Fibroblast of villous mesenchyme (primary cell): Measurements from ENCODE around the gene ABLIM1. TPM values are rescaled to one million over a fixed set of nuclear protein-coding genes. Genes with fewer than 3 reads are reported as not detected.

Source experiments
- DNase-seq: peaks from one replicate; pipeline ENCODE4 v3.0.0-alpha.2; 2010; ENCODE audit warnings: low read depth
- H3K4me3 ChIP-seq: 2 replicates; pipeline ENCODE4 v1.5.1; 2011; ENCODE audit warnings: low read depth, mild to moderate bottlenecking, low read length
- total RNA-seq: library from RNA; depleted of rRNA; stranded (reverse); fragments of >200 nt; gene quantifications from 2 replicates; pipeline ENCODE4 v1.2.3, GENCODE V29; 2012
- TF ChIP-seq, protein P1 (sequence below): IDR thresholded peaks from 2 replicates; pipeline ENCODE4 v1.5.1; 2012; ENCODE audit warnings: low read depth, mild to moderate bottlenecking, low read length; ENCODE audit not compliant: insufficient read depth

ABLIM1 gene
- total RNA-seq, 1 donor = 18.6 TPM

DNA sequence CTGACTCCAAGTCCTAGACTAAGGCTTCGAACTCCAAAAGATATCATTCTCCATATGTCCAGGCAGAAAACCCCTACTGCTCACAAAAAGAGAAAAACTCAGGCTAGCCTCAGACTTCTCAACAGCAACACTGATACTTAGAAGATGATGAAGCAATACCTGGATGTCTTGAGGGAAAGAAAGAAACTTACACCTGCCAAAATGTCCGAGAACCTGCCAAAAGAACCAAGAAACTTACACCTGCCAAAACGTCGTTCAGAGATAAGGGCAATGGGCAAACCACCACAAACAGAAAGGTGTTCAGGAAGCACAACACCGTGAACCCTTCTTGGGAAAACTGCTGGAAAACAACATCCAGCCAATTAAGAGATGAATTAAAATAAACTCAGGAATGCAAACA lies 15.3 kb downstream of the ABLIM1 start:
- TF ChIP-seq, protein P1, sequence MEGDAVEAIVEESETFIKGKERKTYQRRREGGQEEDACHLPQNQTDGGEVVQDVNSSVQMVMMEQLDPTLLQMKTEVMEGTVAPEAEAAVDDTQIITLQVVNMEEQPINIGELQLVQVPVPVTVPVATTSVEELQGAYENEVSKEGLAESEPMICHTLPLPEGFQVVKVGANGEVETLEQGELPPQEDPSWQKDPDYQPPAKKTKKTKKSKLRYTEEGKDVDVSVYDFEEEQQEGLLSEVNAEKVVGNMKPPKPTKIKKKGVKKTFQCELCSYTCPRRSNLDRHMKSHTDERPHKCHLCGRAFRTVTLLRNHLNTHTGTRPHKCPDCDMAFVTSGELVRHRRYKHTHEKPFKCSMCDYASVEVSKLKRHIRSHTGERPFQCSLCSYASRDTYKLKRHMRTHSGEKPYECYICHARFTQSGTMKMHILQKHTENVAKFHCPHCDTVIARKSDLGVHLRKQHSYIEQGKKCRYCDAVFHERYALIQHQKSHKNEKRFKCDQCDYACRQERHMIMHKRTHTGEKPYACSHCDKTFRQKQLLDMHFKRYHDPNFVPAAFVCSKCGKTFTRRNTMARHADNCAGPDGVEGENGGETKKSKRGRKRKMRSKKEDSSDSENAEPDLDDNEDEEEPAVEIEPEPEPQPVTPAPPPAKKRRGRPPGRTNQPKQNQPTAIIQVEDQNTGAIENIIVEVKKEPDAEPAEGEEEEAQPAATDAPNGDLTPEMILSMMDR = no peak
- DNase-seq = no peak
- no peak overlapping the region for H3K4me3 ChIP-seq

DNA sequence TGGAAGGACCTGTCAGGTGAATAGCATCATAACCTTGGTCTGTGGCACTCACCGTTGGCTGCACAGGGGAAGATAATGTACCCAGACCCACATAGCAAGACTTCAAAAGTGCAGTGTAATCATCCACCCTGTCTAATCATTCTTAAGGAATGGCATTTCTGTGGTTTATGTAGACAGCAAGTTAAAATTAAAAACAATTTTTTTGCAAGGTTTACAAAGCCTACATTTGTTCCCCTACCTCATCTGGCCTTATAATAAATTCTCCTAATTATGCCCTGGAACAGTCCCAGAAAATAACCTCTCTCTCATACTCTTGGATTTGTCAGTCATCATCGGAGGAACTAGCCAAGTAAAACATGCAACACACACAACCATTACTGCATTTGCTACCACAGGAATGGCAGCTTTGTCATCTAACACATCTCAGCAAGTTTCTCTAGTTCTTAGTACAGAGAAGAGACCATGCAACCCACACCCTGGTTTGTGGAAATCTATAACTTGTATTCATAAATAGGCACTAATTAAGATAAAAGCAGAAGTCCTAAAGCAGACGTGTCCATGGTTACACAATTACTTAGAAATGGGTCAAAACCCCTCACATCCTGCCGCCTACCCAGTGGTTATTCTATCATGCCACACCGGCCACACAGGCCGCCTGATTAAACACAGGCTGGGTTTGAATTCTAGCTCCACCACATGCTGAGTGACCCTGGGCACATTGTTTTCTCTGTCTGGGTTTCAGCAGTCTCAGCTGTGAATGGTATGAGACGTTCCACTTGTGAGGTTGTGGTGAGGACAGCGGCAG lies 19.1 kb downstream of the ABLIM1 start:
- no peak overlapping the region for H3K4me3 ChIP-seq
- DNase-seq = peak; percentile 61
- TF ChIP-seq, protein P1 = no peak

DNA sequence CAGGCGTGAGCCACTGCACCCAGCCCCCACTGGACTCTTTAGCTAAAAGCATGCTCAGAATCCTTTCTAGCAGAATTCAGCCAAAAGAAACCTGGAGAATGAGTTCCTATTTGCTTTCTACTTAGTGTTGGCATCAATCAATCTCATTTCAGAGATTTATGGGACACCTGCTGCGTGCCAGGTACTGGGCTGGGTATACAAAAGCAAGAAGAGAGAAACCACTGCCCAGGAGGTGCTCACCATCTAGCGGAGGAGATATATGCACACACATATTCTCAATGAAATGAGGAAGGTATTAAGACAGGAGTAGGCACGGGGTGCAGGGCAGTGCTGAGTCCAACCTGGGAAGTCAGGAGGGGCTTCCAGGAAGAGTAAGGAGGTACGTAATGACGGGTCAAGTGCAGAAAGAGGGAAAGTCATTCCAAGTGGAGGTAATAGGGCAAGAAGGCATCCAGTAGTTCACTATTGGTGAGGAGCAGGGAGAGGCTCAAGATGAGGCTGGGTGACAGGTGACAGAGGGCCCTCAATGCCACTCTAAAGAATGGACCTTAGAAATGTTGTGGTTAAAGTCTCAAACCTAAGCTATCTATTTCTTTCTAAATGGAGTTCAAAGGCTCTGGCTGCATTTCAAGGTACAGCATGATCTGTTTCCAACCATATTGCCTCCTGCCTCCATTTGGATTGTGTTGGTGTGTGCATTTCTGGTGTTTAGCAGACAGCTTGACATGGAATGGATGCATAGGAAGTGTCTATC lies 22.1 kb downstream of the ABLIM1 start:
- no peak for DNase-seq
- TF ChIP-seq, protein P1 = no peak
- H3K4me3 ChIP-seq = no peak overlapping the region

DNA sequence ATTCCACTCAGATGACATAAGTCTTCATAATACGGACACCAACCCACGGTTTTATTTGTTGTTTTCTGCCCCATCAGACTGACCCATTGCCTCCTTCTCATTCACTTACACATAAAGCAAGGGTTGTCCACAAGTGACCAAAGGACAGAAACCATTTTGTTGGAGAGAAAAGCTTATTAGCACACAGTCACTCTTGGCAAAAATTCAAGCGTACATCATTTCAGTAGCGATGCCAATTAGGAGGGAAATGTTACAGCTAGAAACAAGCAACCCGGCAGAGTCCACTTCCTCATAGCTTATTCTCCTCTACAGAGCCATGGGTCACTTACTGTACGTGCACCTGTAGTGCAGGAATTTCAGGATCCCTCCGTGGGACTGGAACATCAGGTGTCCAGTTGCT lies 23.0 kb downstream of the ABLIM1 start:
- no peak overlapping the region for H3K4me3 ChIP-seq
- DNase-seq = no peak
- TF ChIP-seq, protein P1 = no peak

DNA sequence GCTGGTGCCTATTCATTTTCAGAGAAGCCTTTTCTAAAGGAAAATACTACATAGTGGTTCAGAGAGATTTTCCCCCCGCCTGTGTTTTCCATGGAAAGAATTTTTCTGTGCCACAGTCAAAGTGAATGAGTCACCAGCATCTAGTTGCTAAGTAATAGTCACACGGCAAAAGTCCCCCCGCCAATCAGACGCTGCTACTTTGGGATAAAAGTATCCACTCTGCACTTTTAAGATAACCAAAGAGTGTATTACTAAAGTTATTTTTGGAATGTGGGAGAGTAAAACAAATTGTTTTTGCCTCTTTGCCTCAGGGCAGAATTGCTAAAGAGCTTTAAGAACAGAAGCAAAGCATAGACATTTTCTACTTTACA lies 23.5 kb downstream of the ABLIM1 start:
- TF ChIP-seq, protein P1 = no peak
- no peak overlapping the region for H3K4me3 ChIP-seq
- peak; percentile 92 for DNase-seq

DNA sequence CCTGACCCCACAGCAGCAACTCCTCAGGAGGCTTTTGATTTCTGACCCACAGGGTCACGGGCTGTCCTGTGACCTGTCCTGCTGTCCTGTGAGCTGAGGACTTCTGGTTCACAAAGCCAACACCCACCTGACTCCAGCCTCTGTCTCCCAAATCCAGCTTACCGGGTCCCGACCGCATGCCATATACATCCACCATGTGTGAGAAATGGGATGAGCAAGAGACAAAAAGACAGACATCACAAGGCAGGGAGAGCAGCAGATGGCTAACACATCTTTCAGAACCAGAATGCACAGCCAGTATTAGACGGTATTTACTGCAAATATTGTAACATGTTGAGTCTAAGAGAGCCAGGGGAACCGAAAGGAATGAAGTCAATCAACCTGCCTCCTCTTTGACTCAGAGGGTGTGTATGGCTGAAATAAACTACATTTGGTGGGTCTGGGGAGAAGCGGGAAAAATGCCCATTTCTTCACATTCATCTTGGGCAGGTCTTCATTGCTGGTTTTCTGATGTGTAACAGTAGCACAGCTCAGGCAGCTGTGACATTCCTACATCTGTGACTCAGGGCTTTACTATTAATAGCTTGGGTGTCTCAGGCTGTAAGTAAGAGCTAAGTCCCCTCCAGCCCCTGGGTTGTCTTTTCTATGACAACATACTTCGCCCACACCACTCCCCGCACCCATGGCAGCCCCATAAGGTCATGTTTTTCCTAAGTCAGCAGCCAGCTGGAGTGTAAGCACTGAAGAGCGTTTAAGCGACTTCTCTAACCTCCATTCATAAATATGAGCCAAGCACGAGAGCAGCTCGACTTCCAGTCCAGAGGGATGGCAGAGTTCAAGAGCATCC lies 25.0 kb downstream of the ABLIM1 start:
- TF ChIP-seq, protein P1 = no peak
- peak; percentile 79 for DNase-seq
- H3K4me3 ChIP-seq = no peak overlapping the region
